Neuron (in vitro differentiated cells): ENCODE results near the gene ELANE.
"Not testable (repeated sequence)": the region's sequence is repeated elsewhere in the genome, so short reads cannot be mapped to it uniquely, and the experiment has no call there.

Experiments used
- H2AFZ ChIP-seq: one replicate; pipeline ENCODE4 v1.6.1; 2013; ENCODE audit warnings: low read depth, mild to moderate bottlenecking, inconsistent platforms, low read length, moderate library complexity
- H3K27me3 ChIP-seq: one replicate; pipeline ENCODE4 v1.6.1; 2013; ENCODE audit warnings: low read length; ENCODE audit not compliant: insufficient read depth
- H3K36me3 ChIP-seq: one replicate; pipeline ENCODE4 v1.6.1; 2013; ENCODE audit warnings: low read length; ENCODE audit not compliant: insufficient read depth
- H3K4me1 ChIP-seq: one replicate; pipeline ENCODE4 v1.6.1; 2013; ENCODE audit warnings: low read length; ENCODE audit not compliant: insufficient read depth
- H3K4me3 ChIP-seq: 2 replicates; pipeline ENCODE4 v1.5.1; 2013; ENCODE audit warnings: mild to moderate bottlenecking, low read length, moderate library complexity
- H3K9me3 ChIP-seq: one replicate; pipeline ENCODE4 v1.6.1; 2013; ENCODE audit warnings: low read length

ELANE gene

DNA sequence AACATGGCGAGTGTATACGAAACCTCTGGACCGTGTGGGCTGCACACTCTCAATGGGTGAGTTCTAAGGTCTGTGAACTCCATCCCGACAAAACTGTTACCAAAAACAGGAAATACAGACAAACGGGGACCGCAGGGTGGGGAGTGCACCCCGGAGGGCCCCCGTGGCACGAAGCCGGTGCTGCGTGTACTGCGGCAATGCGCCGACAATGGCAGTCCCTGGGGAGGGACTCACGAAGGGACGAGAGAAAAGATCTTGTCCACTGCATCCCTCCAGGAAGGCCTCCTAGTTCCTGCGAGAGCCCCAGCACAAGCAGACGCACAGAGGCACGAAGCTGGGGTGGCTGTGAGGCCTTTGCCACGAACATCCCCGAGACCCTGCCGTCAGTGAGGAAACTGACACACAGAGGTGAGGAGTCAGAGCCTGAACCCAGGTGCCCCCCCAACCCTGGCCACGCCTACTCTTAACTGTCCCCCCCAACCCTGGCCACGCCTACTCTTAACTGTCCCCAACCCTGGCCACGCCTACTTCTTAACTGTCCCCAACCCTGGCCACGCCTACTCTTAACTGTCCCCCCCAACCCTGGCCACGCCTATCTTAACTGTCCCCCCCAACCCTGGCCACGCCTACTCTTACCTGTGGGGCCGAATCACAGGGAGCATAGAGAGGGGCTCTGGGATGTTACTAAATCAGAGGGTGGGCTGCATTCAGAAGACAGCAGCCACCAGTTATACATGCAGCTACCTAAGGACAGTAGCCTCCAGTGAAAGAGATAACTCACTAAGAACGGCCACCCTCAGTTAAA is 36.7 kb downstream of the ELANE start:
- H3K4me1 ChIP-seq: peaks cover 5% of the 10 kb centered on the region
- H3K36me3 ChIP-seq: peaks cover 55% of the 10 kb centered on the region

DNA sequence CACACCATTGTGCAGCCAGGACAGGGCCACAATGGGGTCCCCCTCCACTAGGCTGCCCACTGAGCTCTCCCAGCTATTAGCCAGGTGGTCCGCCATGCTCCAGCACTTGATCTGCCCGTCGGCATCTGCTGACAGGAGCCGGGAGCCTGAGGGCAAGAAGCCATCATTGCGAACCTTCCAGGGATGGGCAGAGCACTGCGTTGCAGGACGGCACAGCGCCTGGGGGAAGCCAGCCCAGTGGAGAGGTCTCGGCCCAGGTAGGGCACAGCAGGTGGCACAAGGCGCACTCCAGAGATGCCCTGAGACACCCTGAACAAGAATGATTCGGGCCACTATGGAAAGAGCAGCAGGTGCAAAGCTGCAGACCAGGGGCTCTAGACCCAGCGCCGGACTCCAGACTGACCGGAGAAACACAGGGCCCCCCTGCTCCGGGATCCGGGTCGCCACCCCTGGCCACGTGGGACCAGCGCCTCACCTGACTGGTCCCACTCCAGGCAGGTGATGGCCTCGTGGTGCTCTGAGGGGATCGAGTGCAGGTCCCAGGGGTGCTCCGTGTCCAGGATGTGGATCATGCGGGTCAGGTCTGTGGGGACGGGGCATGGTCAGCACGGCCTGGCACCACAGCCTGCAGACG is 37.7 kb downstream of the ELANE start:
- Histone ChIP-seq H3K36me3 (peaks cover 45% of the 10 kb centered on the region), H3K27me3 (no peaks in the 10 kb centered on the region), H3K4me3 (no peak overlapping the region), H3K4me1 (peaks cover 5% of the 10 kb centered on the region), H3K9me3 (no peaks in the 10 kb centered on the region), H2AFZ (no peak overlapping the region)

More for the DNA sequence above, 36.7 kb downstream of the ELANE start:
- no peak overlapping the region for H2AFZ ChIP-seq
- H3K9me3 ChIP-seq: no peaks in the 10 kb centered on the region
- no peaks in the 10 kb centered on the region for H3K27me3 ChIP-seq
- no peak overlapping the region for H3K4me3 ChIP-seq

DNA sequence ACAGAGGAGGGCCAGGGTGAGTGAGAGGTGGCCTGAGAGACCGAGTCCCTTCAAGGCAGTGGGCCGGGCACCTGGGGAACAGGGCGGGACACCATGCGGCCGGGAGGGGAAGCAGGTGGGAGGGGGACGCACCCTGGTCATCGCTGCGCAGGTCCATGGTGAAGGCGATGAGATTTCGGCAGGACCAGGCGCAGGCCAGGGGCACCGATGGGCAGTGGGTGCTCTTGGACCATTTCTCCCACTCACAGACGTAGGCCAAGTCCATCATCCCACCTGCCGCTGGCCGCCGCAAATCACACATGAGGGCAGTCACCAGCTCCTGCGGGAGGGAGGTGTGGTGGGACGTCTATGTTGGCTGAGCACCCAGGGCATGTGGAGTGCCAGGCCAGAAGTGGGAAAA is 38.7 kb downstream of the ELANE start:
- H3K36me3 ChIP-seq: peaks cover 37% of the 10 kb centered on the region
- H3K4me3 ChIP-seq: no peak overlapping the region
- H2AFZ ChIP-seq: no peak overlapping the region
- H3K4me1 ChIP-seq: peaks cover 5% of the 10 kb centered on the region
- no peaks in the 10 kb centered on the region for H3K9me3 ChIP-seq
- H3K27me3 ChIP-seq: no peaks in the 10 kb centered on the region

DNA sequence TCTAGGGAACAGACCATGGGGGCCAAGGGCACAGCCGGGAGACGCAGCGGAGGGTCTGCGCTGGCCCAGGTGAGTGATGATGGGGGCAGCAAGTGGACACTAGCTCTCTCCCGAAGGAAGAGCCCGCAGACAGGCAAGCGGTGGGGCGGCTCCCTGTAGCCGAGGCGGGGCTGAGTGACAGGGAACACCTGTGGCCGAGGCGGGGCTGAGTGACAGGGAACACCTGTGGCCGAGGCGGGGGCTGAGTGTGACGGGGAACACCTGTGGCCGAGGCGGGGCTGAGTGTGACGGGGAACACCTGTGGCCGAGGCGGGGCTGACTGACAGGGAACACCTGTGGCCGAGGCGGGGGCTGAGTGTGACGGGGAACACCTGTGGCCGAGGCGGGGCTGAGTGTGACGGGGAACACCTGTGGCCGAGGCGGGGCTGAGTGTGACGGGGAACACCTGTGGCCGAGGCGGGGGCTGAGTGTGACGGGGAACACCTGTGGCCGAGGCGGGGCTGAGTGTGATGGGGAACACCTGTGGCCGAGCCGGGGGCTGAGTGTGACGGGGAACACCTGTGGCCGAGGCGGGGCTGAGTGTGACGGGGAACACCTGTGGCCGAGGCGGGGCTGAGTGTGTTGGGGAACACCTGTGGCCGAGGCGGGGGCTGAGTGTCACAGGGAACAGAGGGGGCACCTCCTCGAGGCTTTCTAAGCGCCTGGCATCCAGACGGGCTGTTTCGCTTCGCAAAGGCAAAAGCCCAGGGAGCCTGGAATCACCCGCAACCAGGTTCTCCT is 39.5 kb downstream of the ELANE start:
- peak overlapping the region; percentile 98 for H3K4me3 ChIP-seq
- H3K9me3 ChIP-seq, H2AFZ ChIP-seq: not testable (repeated sequence)

DNA sequence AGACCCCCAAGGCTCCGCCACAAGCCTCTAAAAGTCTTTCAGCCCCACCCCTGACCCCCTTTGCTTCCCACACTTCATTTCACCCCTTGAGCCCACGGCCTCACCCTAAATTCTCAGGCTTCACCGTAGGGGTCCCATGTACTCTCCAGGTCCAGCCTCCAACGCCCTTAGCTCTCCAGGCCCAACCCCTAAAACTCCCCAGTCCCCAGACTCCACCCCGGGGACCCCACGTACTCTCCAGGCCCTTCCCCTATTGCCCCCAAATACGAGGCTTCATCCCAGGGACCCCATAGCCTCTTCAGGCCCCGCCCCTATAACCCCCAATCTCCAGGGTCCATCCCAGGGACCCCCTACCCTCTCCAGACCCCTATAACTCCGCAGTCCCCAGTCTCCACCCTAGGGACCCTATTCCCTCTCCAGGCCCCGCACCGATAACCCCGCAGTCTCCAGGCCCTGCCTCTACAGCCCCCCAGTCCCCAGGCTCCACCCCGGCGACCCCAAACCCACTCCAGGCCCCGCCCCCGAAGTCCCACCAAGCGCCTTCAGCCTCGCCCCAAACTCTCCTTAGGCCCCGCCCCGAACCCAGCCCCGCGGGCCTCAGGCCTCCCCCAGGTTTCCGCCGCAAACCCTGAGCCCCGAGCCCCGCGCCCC is 40.3 kb downstream of the ELANE start:
- H3K36me3 ChIP-seq: peaks cover 40% of the 10 kb centered on the region
- H3K27me3 ChIP-seq: no peaks in the 10 kb centered on the region
- H3K9me3 ChIP-seq: no peaks in the 10 kb centered on the region
- peaks cover 5% of the 10 kb centered on the region for H3K4me1 ChIP-seq
- H3K4me3 ChIP-seq: peak overlapping the region; percentile 98
- no peak overlapping the region for H2AFZ ChIP-seq

More for the DNA sequence above, 39.5 kb downstream of the ELANE start:
- H3K36me3 ChIP-seq: peaks cover 35% of the 10 kb centered on the region
- not testable (repeated sequence) for H3K27me3 ChIP-seq, H3K4me1 ChIP-seq

DNA sequence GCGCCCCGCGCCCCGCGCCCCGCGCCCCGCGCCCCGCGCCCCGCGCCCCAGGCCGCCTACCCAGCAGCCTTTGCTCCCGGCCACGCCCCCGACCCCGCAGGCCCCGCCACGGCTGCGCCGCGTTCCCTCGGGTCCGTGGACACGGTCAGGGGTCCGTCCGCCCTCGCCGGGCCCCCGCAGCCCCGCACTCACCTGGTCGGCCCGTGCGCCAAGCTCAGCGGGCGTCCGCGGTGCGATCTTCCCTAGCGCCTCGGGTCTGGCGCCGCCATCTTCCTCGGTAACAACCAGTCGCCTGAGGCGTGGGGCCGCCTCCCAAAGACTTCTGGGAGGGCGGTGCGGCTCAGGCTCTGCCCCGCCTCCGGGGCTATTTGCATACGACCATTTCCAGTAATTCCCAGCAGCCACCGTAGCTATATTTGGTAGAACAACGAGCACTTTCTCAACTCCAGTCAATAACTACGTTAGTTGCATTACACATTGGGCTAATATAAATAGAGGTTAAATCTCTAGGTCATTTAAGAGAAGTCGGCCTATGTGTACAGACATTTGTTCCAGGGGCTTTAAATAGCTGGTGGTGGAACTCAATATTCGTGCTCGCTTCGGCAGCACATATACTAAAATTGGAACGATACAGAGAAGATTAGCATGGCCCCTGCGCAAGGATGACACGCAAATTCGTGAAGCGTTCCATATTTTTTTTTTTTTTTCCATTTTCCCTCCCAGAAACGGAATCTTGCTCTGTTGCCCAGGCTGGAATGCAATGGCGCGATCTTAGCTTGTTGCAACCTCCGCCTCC is 41.0 kb downstream of the ELANE start, which contains the start of the genes MED16 and RNU6-9:
MED16 (minus strand) TSS at position 294 of the 796 bp plus-strand sequence. CDS start 2,056 bp downstream, outside the sequence.
RNU6-9 (plus strand) TSS at position 591 of the 796 bp plus-strand sequence.
- Histone ChIP-seq H2AFZ (peak within 1 kb of the TSS; percentile 95), H3K27me3 (no peaks in the 10 kb centered on the region), H3K9me3 (no peaks in the 10 kb centered on the region), H3K36me3 (peaks cover 37% of the 10 kb centered on the region), H3K4me1 (peaks cover 5% of the 10 kb centered on the region), H3K4me3 (peak within 1 kb of the TSS; percentile 98)

DNA sequence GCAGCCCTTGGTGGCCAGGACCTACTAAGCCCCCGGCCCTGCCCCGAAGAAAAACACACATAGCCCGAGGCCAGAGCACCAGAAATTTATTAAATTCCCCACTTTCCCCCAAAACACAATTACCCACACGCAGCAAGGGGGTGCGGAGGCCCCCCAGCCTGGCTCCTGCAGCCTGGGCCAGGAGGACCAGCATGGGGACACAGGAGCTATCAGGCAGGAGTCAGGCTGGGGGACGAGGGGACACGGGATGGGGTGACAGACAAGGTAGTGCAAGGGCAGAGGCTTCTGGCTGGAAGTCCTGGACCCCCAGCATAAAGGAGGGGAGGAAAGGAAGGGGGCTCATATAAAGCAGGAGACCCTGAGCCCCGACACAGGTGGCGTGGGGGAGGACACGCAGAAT is 44.3 kb downstream of the ELANE start:
- peaks cover 12% of the 10 kb centered on the region for H3K4me1 ChIP-seq
- H3K36me3 ChIP-seq: peaks cover 22% of the 10 kb centered on the region
- no peaks in the 10 kb centered on the region for H3K9me3 ChIP-seq
- no peak overlapping the region for H2AFZ ChIP-seq
- H3K27me3 ChIP-seq: no peaks in the 10 kb centered on the region
- no peak overlapping the region for H3K4me3 ChIP-seq

DNA sequence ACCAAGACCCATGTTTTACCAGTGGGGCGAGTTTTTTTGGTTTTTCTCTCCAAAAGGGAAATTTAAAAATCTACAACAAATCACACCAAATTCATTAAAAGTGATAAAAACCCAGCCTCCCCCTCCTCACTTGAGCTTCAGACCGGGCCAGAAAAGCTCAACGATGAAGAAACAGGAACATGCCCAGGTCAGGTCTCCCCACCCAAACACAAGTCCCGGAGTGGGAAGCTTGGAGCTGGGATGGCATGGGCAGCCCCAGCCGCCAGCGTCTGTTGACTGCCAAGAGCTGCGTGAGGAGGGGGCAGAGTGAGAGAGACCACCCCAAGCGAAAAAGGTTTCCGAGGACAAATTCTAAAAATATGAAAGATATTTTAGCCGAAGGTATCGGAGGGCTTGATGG is 44.9 kb downstream of the ELANE start:
- Histone ChIP-seq H3K4me1 (peaks cover 10% of the 10 kb centered on the region), H3K4me3 (no peak overlapping the region), H3K27me3 (no peaks in the 10 kb centered on the region), H3K36me3 (peaks cover 25% of the 10 kb centered on the region), H2AFZ (no peak overlapping the region), H3K9me3 (no peaks in the 10 kb centered on the region)

DNA sequence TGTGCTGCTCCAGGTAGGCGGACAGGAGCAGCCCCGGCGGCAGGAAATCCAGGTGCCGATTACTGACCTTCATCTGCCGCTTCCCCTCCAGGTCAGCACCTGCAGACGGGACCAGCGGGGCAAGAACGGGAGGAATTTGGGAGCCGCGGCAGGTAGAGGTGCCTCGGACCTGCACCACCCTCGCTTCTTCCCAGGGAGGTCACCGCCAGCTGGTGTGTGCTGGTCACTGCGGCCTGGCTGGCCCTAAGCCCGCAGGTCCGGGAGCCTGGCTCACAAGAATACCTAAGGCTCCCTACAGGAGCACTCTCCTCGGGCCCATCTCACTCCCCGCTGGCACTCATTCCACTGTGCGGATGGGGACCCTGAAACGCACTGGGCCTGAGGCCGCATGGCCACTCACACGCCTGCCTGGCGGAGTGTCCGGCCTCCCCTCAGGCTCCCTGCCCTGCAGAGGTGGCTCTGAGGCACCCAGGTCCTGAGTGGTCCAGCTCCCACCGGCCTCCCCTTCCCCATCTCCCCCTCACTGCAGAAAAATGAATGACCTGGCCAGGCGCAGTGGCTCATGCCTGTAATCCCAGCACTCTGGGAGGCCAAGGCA is 45.4 kb downstream of the ELANE start:
- peaks cover 27% of the 10 kb centered on the region for H3K36me3 ChIP-seq
- H3K4me1 ChIP-seq: peaks cover 7% of the 10 kb centered on the region
- no peaks in the 10 kb centered on the region for H3K9me3 ChIP-seq
- no peak overlapping the region for H2AFZ ChIP-seq
- no peak overlapping the region for H3K4me3 ChIP-seq
- no peaks in the 10 kb centered on the region for H3K27me3 ChIP-seq

DNA sequence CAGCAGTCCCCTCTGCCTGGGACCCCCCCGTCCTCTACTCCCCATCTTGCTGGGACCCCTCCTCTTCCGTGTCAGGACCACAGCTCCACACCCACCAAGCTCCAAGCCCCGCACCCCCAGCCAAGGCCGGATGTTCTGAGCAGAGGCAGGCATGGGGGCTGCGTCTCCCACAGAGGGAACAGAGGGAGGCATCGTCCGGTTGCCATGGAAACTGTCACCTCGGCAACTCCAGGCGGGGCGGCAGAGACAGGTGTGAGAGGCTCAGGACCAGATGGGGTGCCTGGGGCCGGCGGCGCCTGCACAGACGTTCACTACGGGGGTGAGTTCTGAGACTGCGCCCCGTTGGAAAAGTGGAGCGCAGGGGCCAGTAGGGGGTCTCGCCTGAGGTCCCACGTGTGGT is 46.6 kb downstream of the ELANE start:
- peaks cover 27% of the 10 kb centered on the region for H3K36me3 ChIP-seq
- no peaks in the 10 kb centered on the region for H3K27me3 ChIP-seq
- H3K4me3 ChIP-seq: no peak overlapping the region
- H3K9me3 ChIP-seq: no peaks in the 10 kb centered on the region
- H2AFZ ChIP-seq: no peak overlapping the region
- H3K4me1 ChIP-seq: peaks cover 7% of the 10 kb centered on the region

DNA sequence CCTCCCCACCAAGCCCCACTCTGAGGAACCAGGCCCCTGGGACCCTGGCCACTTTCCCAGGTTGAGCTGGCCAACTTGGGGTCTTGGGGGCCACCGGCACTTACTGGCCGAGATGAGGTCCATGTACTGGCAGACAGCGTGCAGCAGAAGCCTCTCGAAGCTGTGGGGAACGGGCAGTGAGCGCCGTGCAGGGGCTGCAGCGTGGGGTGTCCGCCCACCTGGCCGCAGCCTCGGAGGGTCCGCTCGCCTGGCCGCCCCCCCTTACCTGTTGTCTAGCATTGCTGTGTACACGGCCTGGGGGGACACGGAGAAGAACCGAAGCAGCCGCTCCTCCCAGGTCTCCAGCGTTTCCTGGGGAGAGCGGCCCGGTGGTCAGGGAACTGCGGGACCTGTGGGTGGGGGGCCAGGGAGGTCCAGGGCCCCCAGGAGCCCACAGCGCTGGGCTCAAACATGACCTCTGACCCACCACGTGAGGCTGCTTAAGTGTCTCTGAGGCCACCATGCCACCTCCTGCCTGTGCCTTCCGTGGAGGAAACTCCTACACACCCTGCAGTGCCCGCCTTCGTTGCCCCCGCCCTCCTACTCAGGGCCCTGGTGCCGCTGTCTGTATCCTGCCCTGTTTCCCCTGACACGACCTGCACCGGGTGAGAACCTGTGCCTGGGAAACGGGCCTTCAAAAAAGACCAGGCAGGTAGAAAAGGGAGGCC is 47.4 kb downstream of the ELANE start:
- Histone ChIP-seq H2AFZ (no peak overlapping the region), H3K36me3 (peaks cover 27% of the 10 kb centered on the region), H3K27me3 (no peaks in the 10 kb centered on the region), H3K9me3 (no peaks in the 10 kb centered on the region), H3K4me3 (no peak overlapping the region), H3K4me1 (peaks cover 7% of the 10 kb centered on the region)
